ENCODE results near the gene SSR3. TPM values are rescaled to one million over a fixed set of nuclear protein-coding genes. Genes with fewer than 3 reads are reported as not detected.

The SSR3 gene
- total RNA-seq, 1 donor from 2014 or later = 74.9 TPM

Other genes starting within 250 kb of the SSR3 start
- gene TIPARP, start 119.5 kb upstream of the SSR3 start, total RNA-seq = 22.5 TPM